ENCODE measurements around the gene SLIT3.

- TF ChIP-seq CTCF (IDR thresholded peaks at IDR 0.05) (no peak), POLR2A (IDR thresholded peaks at IDR 0.05) (no peak)
Measured at GRCh38 chr5:168951769-168952168, 349.2 kb downstream of the SLIT3 start.
